SU-DHL-6 (cell line): ENCODE data around the gene GNAQ.

ENCODE experiments used
- H2AFZ ChIP-seq: fragments of 200-600 bp; sonication (generic); 2 replicates; pipeline ENCODE4 v1.6.1; 2014; ENCODE audit warnings: low read depth, mild to moderate bottlenecking, moderate library complexity, mixed read lengths, antibody characterized with exemption, low read length; ENCODE audit not compliant: severe bottlenecking
- H3F3A ChIP-seq: fragments of 200-600 bp; shearing (Covaris generic); 2 replicates; pipeline ENCODE4 v1.6.0; 2016; ENCODE audit warnings: antibody characterized with exemption, mild to moderate bottlenecking; ENCODE audit not compliant: insufficient read depth
- H3K27ac ChIP-seq: fragments of 200-600 bp; sonication (generic); 2 replicates; pipeline ENCODE4 v1.5.1; 2016; ENCODE audit warnings: low read depth, mild to moderate bottlenecking, low read length, moderate library complexity, mixed read lengths
- H3K27me3 ChIP-seq: fragments of 200-600 bp; sonication (generic), shearing (Covaris generic); 2 replicates; pipeline ENCODE4 v1.6.0; 2014; ENCODE audit warnings: mild to moderate bottlenecking, low read length
- H3K36me3 ChIP-seq: fragments of 200-600 bp; sonication (generic); 2 replicates; pipeline ENCODE4 v1.6.1; 2014; ENCODE audit warnings: mild to moderate bottlenecking, low read length, mixed read lengths
- H3K4me2 ChIP-seq: fragments of 300-600, 200-600 bp; shearing (Covaris generic), sonication (generic); 2 replicates; pipeline ENCODE4 v1.6.0; 2014; ENCODE audit warnings: low read length, low read depth, mild to moderate bottlenecking; ENCODE audit not compliant: poor library complexity, severe bottlenecking
- H3K4me3 ChIP-seq: fragments of 200-600 bp; sonication (generic); 2 replicates; pipeline ENCODE4 v1.5.1; 2014; ENCODE audit warnings: antibody characterized with exemption, low read length, mild to moderate bottlenecking, mixed read lengths; ENCODE audit not compliant: insufficient read depth, poor library complexity, severe bottlenecking
- H3K79me2 ChIP-seq: fragments of 200-600 bp; sonication (generic); 2 replicates; pipeline ENCODE4 v1.6.1; 2014; ENCODE audit warnings: mild to moderate bottlenecking, low read length, moderate library complexity; ENCODE audit not compliant: insufficient read depth
- H3K9ac ChIP-seq: fragments of 200-600 bp; sonication (generic); 2 replicates; pipeline ENCODE4 v1.7.0; 2014; ENCODE audit warnings: mild to moderate bottlenecking, low read length
- H3K9me2 ChIP-seq: fragments of 200-600 bp; sonication (generic); replicated peaks from 2 replicates; pipeline ENCODE4 v1.6.1; 2014; ENCODE audit warnings: low read length; ENCODE audit not compliant: insufficient read depth
- H3K9me3 ChIP-seq: fragments of 200-600 bp; sonication (generic); 2 replicates; pipeline ENCODE4 v1.6.1; 2014; ENCODE audit warnings: low read length, mixed read lengths; ENCODE audit not compliant: insufficient read depth
- H4K20me1 ChIP-seq: fragments of 200-600 bp; sonication (generic); 2 replicates; pipeline ENCODE4 v1.6.1; 2014; ENCODE audit warnings: low read depth, mild to moderate bottlenecking, antibody characterized with exemption, low read length, moderate library complexity, mixed read lengths
- CTCF ChIP-seq: fragments of 200-600 bp; sonication (generic); IDR thresholded peaks from one replicate; pipeline ENCODE4 v1.5.1; 2017; ENCODE audit warnings: antibody characterized with exemption, mild to moderate bottlenecking, low read length, moderate library complexity; ENCODE audit not compliant: insufficient read depth, poor library complexity, severe bottlenecking
- EZH2phosphoT487 ChIP-seq: fragments of 200-600 bp; sonication (generic), shearing (Covaris generic); conservative IDR thresholded peaks from 2 replicates; pipeline ENCODE4 v1.6.1; 2018; ENCODE audit warnings: mild to moderate bottlenecking, antibody characterized with exemption, low read length, moderate library complexity, mixed read lengths

GNAQ gene

GRCh38 chr9:78031444-78031892 lies at the start of gene GNAQ:
GNAQ (minus strand) TSS chr9:78031811; CDS start chr9:78031235, 576 bp downstream.
- Histone ChIP-seq H3K27me3 (no peaks in the 10 kb centered on the region), H3K9me2 (no peaks in the 10 kb centered on the region), H3K27ac (no peak within 1 kb of the TSS), H3K4me2 (no peak within 1 kb of the TSS), H3K9me3 (no peaks in the 10 kb centered on the region), H3K36me3 (no peaks in the 10 kb centered on the region), H3K9ac (no peak within 1 kb of the TSS), H3F3A (no peaks in the 10 kb centered on the region), H3K4me3 (no peak within 1 kb of the TSS), H2AFZ (no peak within 1 kb of the TSS), H4K20me1 (no peaks in the 10 kb centered on the region), H3K79me2 (no peaks in the 10 kb centered on the region)
- TF ChIP-seq CTCF = no peak
- no peak for TF ChIP-seq EZH2phosphoT487

- no peaks in the 10 kb centered on the region for H4K20me1 ChIP-seq
- no peaks in the 10 kb centered on the region for H3K79me2 ChIP-seq
- no peak overlapping the region for H3K4me3 ChIP-seq
- TF ChIP-seq CTCF (no peak), EZH2phosphoT487 (no peak)
- H2AFZ ChIP-seq = no peak overlapping the region
- no peaks in the 10 kb centered on the region for H3F3A ChIP-seq
- no peak overlapping the region for H3K4me2 ChIP-seq
- no peaks in the 10 kb centered on the region for H3K36me3 ChIP-seq
- no peak overlapping the region for H3K9ac ChIP-seq
- H3K27ac ChIP-seq = no peak overlapping the region
- no peaks in the 10 kb centered on the region for H3K9me3 ChIP-seq
- no peaks in the 10 kb centered on the region for H3K9me2 ChIP-seq
- H3K27me3 ChIP-seq = no peaks in the 10 kb centered on the region
Measured at GRCh38 chr9:78074385-78075291, 43.0 kb upstream of the GNAQ start.

GRCh38 chr9:78073722-78074121 lies 42.1 kb upstream of the GNAQ start:
- H3K9me2 ChIP-seq = no peaks in the 10 kb centered on the region
- H3K79me2 ChIP-seq = no peaks in the 10 kb centered on the region
- no peak overlapping the region for H3K4me3 ChIP-seq
- H3K27ac ChIP-seq = no peak overlapping the region
- H3F3A ChIP-seq = no peaks in the 10 kb centered on the region
- H4K20me1 ChIP-seq = no peaks in the 10 kb centered on the region
- no peak overlapping the region for H3K9ac ChIP-seq
- no peaks in the 10 kb centered on the region for H3K9me3 ChIP-seq
- H2AFZ ChIP-seq = no peak overlapping the region
- no peaks in the 10 kb centered on the region for H3K36me3 ChIP-seq
- TF ChIP-seq CTCF = no peak
- no peak for TF ChIP-seq EZH2phosphoT487
- no peaks in the 10 kb centered on the region for H3K27me3 ChIP-seq
- no peak overlapping the region for H3K4me2 ChIP-seq
